ENCODE data around the gene PEX13.

Gene PEX13

DNA sequence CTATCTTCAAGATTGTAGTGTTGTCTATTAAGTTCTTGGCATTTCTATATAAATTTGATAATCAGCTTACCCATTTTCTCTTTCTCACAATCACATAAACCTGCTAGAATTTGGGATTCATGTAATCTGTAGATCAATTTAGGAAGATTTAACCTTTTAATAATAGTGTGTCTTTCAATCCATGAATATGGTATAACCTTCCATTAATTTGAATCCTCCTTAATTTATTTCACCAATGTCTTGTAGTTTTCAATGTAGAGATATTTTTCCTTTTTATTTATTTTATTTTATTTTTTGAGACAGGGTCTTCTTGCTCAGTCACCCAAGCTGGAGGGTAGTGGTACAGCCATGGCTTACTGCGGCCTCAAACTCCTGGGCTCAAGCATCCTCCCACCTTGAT, 68.4 kb downstream of the PEX13 start:
- DNase-seq = no peak

DNA sequence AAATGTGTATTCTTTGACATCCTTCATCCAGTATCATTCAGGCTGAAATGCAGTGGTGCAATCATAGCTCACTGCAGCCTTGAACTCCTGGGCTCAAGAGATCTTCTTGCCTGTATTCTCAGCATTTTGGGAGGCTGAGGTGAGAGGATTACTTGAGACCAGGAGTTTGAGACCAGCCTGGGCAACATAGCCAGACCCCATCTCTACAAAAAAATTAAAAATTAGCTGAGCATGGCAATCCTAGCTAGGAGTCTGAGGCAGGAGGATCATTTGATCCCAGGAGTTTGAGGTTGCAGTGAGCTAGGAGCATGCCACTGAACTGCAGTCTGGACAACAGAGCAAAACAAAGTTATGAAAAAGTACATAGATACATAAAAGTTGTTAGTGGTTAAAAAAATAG, 72.3 kb downstream of the PEX13 start:
- DNase-seq = no peak

DNA sequence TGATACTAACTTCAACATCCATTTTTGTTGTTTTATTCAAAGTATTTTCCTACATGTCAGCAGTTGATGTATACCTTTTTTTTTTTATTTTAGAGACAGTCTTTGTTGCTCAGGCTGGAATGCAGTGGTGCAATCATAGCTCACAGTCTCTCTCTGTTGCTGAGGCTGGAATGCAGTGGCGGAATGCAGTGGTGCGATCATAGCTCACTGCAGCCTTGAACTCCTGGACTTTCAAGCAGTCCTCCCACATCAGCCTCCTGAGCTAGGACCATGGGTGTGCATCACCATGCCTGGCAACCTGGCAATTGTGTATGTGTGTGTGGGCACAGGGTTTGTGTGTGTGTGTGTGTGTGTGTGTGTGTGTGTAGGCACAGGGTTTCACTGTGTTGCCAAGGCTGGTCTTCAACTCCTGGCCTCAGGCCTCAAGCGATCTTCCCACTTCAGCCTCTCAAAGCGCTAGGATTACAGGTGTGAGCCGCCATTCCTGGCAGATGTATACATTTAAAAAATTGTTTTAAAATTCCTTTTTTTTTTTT, 72.9 kb downstream of the PEX13 start:
- no peak for DNase-seq

DNA sequence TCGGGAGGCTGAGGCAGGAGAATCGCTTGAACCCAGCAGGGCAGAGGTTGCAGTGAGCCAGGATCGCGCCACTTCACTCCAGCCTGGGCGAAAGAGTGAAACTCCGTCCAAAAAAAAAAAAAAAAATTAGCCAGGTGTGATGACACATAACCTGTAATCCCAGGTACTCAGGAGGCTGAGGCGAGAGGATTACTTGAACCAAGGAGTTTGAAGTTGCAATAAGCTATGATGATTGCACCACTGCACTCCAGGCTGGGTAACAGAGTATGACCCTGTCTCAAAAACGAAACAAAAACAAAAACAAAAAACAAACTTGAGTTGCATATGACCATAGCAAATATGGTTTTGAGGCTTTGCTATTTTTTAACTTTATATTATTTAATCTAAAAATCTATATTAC, 74.0 kb downstream of the PEX13 start:
- DNase-seq = no peak

- no peak for DNase-seq
Measured at GRCh38 chr2:61096438-61096837, 78.9 kb downstream of the PEX13 start.

GRCh38 chr2:61100801-61101200, 83.3 kb downstream of the PEX13 start:
- no peak for DNase-seq

All from kidney glomerular epithelial cell (primary cell).